Caco-2 (cell line): ENCODE measurements around the gene USP51. TPM values are rescaled to one million over a fixed set of nuclear protein-coding genes. Genes with fewer than 3 reads are reported as not detected.
"Not testable (repeated sequence)": the region's sequence is repeated elsewhere in the genome, so short reads cannot be mapped to it uniquely, and the experiment has no call there.

Experiments used
- BruUV-seq: library from RNA; stranded (reverse); fragments of 400-500 nt; replicated peaks from 2 replicates; lab custom pipeline; 2021; lab: Mats Ljungman, UMichigan
- CTCF ChIA-PET: fragments of 300-600 bp; sonication (Branson Sonifier 250); formaldehyde crosslinking; loops from one replicate; lab custom pipeline; 2022; ENCODE audit warnings: antibody characterized with exemption; lab: Charles Lee
- POLR2A ChIA-PET: fragments of 300-600 bp; sonication (Branson Sonifier 250); formaldehyde crosslinking; loops from one replicate; lab custom pipeline; 2022; ENCODE audit warnings: antibody characterized with exemption; lab: Charles Lee
- DNase-seq, 2 experiments: peaks; one replicate each; pipeline versions ENCODE4 v3.0.0 to v3.0.0-alpha.2; 2020 to 2022
- H3K27me3 ChIP-seq: replicated peaks from 2 replicates; pipeline ENCODE4 v1.6.0; 2011; ENCODE audit warnings: low read length; ENCODE audit not compliant: control insufficient read depth, insufficient read depth
- H3K36me3 ChIP-seq: 2 replicates; pipeline ENCODE4 v1.5.1; 2011; ENCODE audit warnings: low read length; ENCODE audit not compliant: control insufficient read depth, insufficient read depth
- H3K4me1 ChIP-seq: fragments of 250-450 bp; sonication (Bioruptor Pico); 2 replicates; pipeline ENCODE4 v1.5.1; 2020; ENCODE audit warnings: mild to moderate bottlenecking
- H3K4me3 ChIP-seq: 2 replicates; pipeline ENCODE4 v1.5.1; 2011; ENCODE audit warnings: low read depth, mild to moderate bottlenecking, control low read depth, low read length
- H3K9me3 ChIP-seq: fragments of 250-450 bp; sonication (Bioruptor Pico); 2 replicates; pipeline ENCODE4 v1.5.1; 2020; ENCODE audit warnings: mild to moderate bottlenecking, moderate library complexity
- H3K27ac Mint-ChIP-seq: one replicate; pipeline ENCODE4 v1.8.0; 2022; ENCODE audit warnings: mixed read lengths; ENCODE audit not compliant: unreplicated experiment
- H3K27me3 Mint-ChIP-seq: one replicate; pipeline ENCODE4 v1.8.0; 2022; ENCODE audit warnings: mixed read lengths; ENCODE audit not compliant: insufficient read depth, unreplicated experiment
- H3K36me3 Mint-ChIP-seq: one replicate; pipeline ENCODE4 v1.8.0; 2022; ENCODE audit warnings: mild to moderate bottlenecking, mixed read lengths; ENCODE audit not compliant: insufficient read depth, unreplicated experiment
- H3K4me1 Mint-ChIP-seq: one replicate; pipeline ENCODE4 v1.8.0; 2022; ENCODE audit warnings: low read depth, mixed read lengths; ENCODE audit not compliant: unreplicated experiment
- H3K4me3 Mint-ChIP-seq: one replicate; pipeline ENCODE4 v1.8.0; 2022; ENCODE audit warnings: mild to moderate bottlenecking, moderate library complexity, mixed read lengths; ENCODE audit not compliant: unreplicated experiment
- H3K9me3 Mint-ChIP-seq: one replicate; pipeline ENCODE4 v1.8.0; 2022; ENCODE audit warnings: mixed read lengths; ENCODE audit not compliant: unreplicated experiment
- intact Hi-C: fragments of 100-400 bp; cut with micrococcal nuclease; formaldehyde crosslinking; loops from one replicate; pipeline ENCODE4 v1.10.0; 2022; ENCODE audit not compliant: unreplicated experiment
- total RNA-seq: library from RNA; stranded (reverse); gene quantifications from 2 replicates; pipeline ENCODE4 v1.2.3, GENCODE V29; 2022

Gene USP51
- total RNA-seq, 1 experiment from 2014 or later, result 1.8 TPM

DNA sequence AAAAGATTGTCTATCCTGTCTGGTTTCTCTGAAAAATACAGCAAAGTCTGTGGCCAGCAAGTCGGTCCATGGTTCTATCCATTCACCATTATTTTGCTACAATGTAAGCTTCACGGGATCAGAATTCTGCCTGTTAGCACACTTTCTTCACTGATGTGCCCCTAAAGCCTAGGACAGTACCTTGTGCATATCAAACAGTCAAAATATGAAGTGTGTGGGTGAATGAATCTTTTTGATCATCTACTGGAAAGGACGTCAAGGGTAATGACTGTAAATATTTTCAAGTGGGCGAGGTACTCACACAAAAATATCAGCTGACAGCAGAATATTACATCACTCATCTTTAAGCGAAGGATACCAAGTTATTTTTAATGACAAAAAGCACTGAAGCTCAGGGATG, 24.5 kb downstream of the USP51 start:
- H3K4me3 Mint-ChIP-seq, H3K36me3 ChIP-seq, BruUV-seq, DNase-seq, H3K4me3 ChIP-seq, H3K4me1 ChIP-seq, CTCF ChIA-PET, H3K4me1 Mint-ChIP-seq, POLR2A ChIA-PET, H3K9me3 ChIP-seq, H3K9me3 Mint-ChIP-seq, H3K27me3 ChIP-seq, intact Hi-C loops, H3K27me3 Mint-ChIP-seq, H3K36me3 Mint-ChIP-seq, H3K27ac Mint-ChIP-seq: not testable (repeated sequence)

DNA sequence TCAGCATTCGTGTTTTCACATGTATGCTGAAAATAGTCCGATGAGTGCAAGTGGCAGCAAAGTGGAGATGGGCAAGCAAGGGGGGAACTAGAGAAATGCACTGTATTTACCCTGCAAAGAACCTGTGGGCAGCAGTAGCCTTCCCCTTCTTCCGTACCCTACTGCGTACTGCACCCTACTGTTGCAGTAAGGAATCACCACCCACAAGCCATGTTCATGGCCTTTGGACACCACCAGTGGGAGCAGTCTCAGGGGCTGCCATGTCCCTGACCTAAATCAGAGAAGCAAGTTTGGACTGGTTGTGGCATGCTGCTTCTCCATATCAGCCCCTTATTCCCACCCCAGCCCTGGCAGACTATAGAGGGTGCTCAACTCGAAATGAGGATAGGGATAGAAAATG, 25.6 kb downstream of the USP51 start:
- H3K36me3 Mint-ChIP-seq, CTCF ChIA-PET, H3K27me3 Mint-ChIP-seq, POLR2A ChIA-PET, H3K4me1 Mint-ChIP-seq, H3K4me1 ChIP-seq, H3K9me3 ChIP-seq, H3K9me3 Mint-ChIP-seq, H3K27me3 ChIP-seq, H3K27ac Mint-ChIP-seq, intact Hi-C loops, BruUV-seq, DNase-seq, H3K4me3 Mint-ChIP-seq, H3K36me3 ChIP-seq, H3K4me3 ChIP-seq: not testable (repeated sequence)

DNA sequence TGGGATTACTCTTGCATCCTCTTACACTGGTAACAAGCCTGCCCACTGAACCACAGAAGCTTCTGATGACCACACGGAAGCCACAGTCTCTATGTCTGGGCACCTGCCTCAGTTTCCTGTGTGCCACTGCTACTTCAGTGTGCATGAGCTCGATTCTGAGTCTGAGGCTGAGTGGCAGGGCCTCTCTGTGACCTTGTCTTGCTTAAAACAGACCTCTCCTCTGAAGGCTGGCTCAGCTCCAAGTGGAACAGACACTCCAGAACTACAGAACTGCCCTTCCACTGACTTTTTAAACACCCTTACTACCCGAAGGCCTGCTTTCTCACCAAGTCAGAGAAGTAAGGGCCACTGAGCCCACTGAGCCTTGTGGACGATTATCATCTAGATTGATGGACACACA, 29.7 kb downstream of the USP51 start:
- POLR2A ChIA-PET, H3K4me1 ChIP-seq, H3K27me3 Mint-ChIP-seq, DNase-seq, BruUV-seq, H3K36me3 Mint-ChIP-seq, H3K4me3 Mint-ChIP-seq, H3K27me3 ChIP-seq, H3K9me3 ChIP-seq, H3K9me3 Mint-ChIP-seq, H3K4me1 Mint-ChIP-seq, intact Hi-C loops, H3K27ac Mint-ChIP-seq, H3K4me3 ChIP-seq, CTCF ChIA-PET, H3K36me3 ChIP-seq: not testable (repeated sequence)

DNA sequence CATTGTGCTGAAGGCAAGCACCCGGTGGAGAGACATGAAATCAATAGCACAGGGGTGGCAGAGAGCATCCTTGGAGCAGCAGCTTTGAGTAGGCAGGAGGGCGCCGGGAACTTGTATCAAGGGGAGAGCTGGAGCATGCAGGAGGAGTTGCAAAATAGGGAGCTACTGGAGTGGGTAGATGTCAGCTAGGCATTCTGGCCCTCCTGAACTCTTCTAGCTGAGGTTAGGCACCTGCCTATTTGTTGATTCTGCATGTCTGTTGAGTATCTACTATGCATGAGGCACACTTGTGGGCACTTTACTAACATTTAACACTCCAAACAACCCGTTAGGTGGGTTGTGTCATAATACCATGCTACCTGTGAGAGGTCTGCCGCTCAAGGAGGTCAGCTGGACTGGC, 30.2 kb downstream of the USP51 start:
- H3K4me3 ChIP-seq, H3K4me1 ChIP-seq, intact Hi-C loops, H3K4me3 Mint-ChIP-seq, H3K9me3 Mint-ChIP-seq, CTCF ChIA-PET, H3K36me3 Mint-ChIP-seq, H3K4me1 Mint-ChIP-seq, H3K9me3 ChIP-seq, BruUV-seq, POLR2A ChIA-PET, H3K36me3 ChIP-seq, DNase-seq, H3K27me3 ChIP-seq, H3K27me3 Mint-ChIP-seq, H3K27ac Mint-ChIP-seq: not testable (repeated sequence)

GRCh38 chrX:55455708-55456107, 33.9 kb downstream of the USP51 start:
- CTCF ChIA-PET, H3K4me1 Mint-ChIP-seq, H3K27me3 Mint-ChIP-seq, POLR2A ChIA-PET, H3K36me3 Mint-ChIP-seq, BruUV-seq, H3K9me3 ChIP-seq, H3K36me3 ChIP-seq, intact Hi-C loops, H3K27me3 ChIP-seq, H3K4me1 ChIP-seq, H3K4me3 Mint-ChIP-seq, DNase-seq, H3K9me3 Mint-ChIP-seq, H3K4me3 ChIP-seq, H3K27ac Mint-ChIP-seq: not testable (repeated sequence)
